Upper lobe of right lung (tissue), 1 donor: ENCODE measurements around the gene RPS3. TPM values are rescaled to one million over a fixed set of nuclear protein-coding genes. Genes with fewer than 3 reads are reported as not detected.

Source experiments
- ATAC-seq: fragments of 200-7000 bp; cut with Tn5 transposase; one replicate; pipeline ENCODE4 v1.9.1; 2020; ENCODE audit warnings: mild to moderate bottlenecking, moderate library complexity
- DNase-seq: peaks from one replicate; pipeline ENCODE4 v3.0.0-alpha.2; 2020
- H3K27ac ChIP-seq: fragments of 200-600 bp; one replicate; pipeline ENCODE4 v1.8.0; 2022
- H3K27me3 ChIP-seq: fragments of 200-600 bp; one replicate; pipeline ENCODE4 v1.8.0; 2022; ENCODE audit warnings: mild to moderate bottlenecking
- H3K36me3 ChIP-seq: fragments of 200-600 bp; one replicate; pipeline ENCODE4 v1.8.0; 2022
- H3K4me1 ChIP-seq: fragments of 200-600 bp; one replicate; pipeline ENCODE4 v1.8.0; 2022
- H3K4me3 ChIP-seq: fragments of 200-600 bp; one replicate; pipeline ENCODE4 v1.8.0; 2022; ENCODE audit warnings: mild to moderate bottlenecking
- H3K9me3 ChIP-seq: fragments of 200-600 bp; one replicate; pipeline ENCODE4 v1.8.0; 2022
- intact Hi-C: fragments of 100-400 bp; cut with DNase I; formaldehyde crosslinking; loops from one replicate; pipeline ENCODE4 v1.11.0; 2022
- total RNA-seq: library from RNA; stranded (reverse); fragmentation: NEBNext Ultra II Directional; extraction: Animal tissue kit (Norgen Biotek cat#: 25700); gene quantifications from one replicate; pipeline ENCODE4 v1.2.1, GENCODE V29; 2021
- TF ChIP-seq, protein P1 (sequence below): fragments of 200-600 bp; IDR thresholded peaks from one replicate; pipeline ENCODE4 v1.8.0; 2022; ENCODE audit warnings: antibody characterized with exemption
- donor health status: DM: no; HTN: yes; CAD: no; lungs with severe emphysema.

RPS3 gene
- total RNA-seq, 1 donor from 2014 or later = 1,778 TPM

DNA sequence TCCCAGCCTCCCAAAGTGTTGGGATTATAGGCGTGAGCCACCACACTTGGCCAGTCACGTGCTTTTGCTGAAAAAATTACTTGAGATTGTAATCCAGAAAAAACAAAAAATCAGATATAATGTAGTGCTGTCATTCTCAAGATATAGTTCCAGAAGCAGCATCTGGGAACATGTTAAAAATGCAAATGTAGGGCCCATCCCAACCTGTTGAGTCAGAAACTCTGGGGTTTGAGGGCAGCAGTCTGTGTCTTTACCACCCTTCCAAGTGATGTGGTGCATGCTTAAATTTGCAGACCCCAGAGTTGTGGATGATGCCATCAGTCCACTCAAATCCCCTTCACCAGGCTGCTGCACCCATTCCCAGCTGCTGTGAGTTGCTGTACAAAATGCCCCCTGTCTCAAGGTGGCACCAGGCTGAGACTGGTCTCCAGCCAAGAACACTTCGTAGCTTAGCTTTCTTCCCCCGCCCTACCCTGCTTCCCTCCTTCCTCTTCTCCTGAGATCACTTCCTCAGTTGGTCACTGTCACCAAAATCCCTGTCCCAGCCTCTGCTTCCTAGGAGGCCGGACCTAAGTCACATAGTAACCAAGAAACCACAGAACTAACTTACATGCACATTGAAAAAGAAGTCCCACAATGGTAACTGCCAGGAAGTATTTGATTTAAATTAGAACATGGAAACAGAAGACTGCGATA lies 29.6 kb upstream of the RPS3 start:
- TF ChIP-seq, protein P1, sequence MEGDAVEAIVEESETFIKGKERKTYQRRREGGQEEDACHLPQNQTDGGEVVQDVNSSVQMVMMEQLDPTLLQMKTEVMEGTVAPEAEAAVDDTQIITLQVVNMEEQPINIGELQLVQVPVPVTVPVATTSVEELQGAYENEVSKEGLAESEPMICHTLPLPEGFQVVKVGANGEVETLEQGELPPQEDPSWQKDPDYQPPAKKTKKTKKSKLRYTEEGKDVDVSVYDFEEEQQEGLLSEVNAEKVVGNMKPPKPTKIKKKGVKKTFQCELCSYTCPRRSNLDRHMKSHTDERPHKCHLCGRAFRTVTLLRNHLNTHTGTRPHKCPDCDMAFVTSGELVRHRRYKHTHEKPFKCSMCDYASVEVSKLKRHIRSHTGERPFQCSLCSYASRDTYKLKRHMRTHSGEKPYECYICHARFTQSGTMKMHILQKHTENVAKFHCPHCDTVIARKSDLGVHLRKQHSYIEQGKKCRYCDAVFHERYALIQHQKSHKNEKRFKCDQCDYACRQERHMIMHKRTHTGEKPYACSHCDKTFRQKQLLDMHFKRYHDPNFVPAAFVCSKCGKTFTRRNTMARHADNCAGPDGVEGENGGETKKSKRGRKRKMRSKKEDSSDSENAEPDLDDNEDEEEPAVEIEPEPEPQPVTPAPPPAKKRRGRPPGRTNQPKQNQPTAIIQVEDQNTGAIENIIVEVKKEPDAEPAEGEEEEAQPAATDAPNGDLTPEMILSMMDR = no peak
- Histone ChIP-seq H3K27ac (no peak overlapping the region), H3K4me1 (peaks cover 29% of the 10 kb centered on the region), H3K36me3 (no peaks in the 10 kb centered on the region), H3K4me3 (no peak overlapping the region), H3K9me3 (no peaks in the 10 kb centered on the region), H3K27me3 (no peaks in the 10 kb centered on the region)
- DNase-seq = no peak
- ATAC-seq = peak; percentile 88
- intact Hi-C loops = no loop called here

DNA sequence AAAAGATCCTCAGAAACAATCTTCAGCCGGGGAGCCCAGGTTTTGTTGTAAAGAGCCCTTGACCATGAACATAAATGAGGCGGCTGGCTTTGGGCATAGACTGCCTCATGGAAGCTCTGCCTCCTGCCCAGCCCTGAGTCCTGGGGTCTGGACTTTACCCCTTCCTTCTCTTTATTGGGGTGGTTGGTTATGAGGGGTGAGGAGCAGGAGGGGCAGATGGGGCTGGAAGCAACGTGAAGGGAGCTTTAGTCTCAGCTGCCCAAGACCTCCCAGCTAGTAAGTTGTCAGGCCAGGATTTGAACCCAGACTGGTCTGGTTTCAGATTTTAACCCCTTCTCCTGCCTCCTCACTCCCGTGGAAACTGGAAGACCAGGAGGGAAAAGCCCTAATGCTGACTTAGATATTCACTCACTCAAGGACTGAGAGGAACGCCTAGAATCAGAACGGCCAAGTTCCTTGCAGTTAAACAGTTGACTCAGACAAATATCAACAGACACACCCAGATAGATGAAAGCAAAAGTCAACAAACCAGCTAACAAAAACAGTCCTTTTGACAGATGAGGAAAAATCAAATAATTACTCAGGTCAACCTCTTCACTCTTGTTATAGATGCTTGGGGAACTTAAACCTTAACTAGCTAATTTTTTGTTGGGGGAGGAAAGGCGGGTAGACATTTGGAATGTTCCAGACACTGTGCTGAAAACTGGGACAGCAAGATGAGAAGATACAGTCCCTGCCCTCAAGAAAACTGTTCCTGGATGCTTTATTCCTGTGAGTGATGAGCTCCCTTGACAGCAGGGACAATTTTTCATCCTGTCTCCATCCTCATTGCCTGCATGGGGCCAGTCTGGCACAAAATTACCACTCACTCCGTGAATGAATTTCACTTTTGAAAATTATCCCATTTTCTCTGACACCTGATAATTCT lies 27.1 kb upstream of the RPS3 start:
- peak overlapping the region; percentile 74 for H3K27ac ChIP-seq
- intact Hi-C loops = no loop called here
- DNase-seq = no peak
- no peaks in the 10 kb centered on the region for H3K9me3 ChIP-seq
- TF ChIP-seq, protein P1 = no peak
- peak; percentile 80 for ATAC-seq
- no peaks in the 10 kb centered on the region for H3K27me3 ChIP-seq
- peaks cover 18% of the 10 kb centered on the region for H3K4me1 ChIP-seq
- no peaks in the 10 kb centered on the region for H3K36me3 ChIP-seq
- H3K4me3 ChIP-seq = no peak overlapping the region

DNA sequence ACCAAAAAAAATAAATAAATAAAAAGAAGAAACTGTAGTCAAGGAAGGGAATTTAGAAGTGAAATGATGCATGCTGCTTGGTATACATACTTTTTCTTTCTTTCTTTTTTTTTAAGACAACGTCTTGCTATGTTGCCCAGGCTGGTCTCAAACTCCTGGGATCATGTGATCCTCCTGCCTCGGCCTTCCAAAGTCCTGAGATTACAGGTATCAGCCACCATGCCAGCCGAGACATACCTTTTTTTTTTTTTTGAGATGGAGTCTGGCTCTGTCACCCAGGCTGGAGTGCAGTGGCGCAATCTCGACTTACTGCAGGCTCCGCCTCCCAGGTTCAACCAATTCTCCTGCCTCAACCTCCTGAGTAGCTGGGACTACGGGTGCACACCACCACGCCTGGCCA lies 26.1 kb upstream of the RPS3 start:
- no peak for DNase-seq
- no peaks in the 10 kb centered on the region for H3K36me3 ChIP-seq
- no peak for ATAC-seq
- no peaks in the 10 kb centered on the region for H3K27me3 ChIP-seq
- H3K4me1 ChIP-seq = peaks cover 18% of the 10 kb centered on the region
- H3K9me3 ChIP-seq = no peaks in the 10 kb centered on the region
- TF ChIP-seq, protein P1 = no peak
- no peak overlapping the region for H3K4me3 ChIP-seq
- intact Hi-C loops = no loop called here
- H3K27ac ChIP-seq = no peak overlapping the region

DNA sequence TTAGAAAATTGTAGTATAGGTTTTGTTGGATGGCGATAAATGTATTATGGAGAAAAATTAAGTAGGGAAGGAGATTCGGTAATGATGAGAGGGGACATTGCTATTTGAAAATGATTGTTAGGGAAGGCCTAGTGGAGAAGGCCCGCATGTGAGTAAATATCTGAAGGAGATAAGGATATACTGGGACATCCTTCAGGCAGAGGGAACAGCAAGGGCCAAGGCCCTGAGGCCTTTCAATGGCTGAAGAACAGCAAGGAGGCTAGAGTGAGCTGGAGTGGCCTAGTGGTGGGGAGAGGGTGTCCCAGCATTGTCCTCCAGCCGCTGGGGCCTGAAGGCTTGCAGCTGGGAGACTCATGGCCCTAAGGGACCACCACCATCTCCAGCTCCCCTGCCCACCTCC lies 24.7 kb upstream of the RPS3 start:
- H3K27ac ChIP-seq = no peak overlapping the region
- no peak overlapping the region for H3K4me3 ChIP-seq
- intact Hi-C loops = no loop called here
- H3K36me3 ChIP-seq = no peaks in the 10 kb centered on the region
- peaks cover 16% of the 10 kb centered on the region for H3K4me1 ChIP-seq
- no peak for ATAC-seq
- no peaks in the 10 kb centered on the region for H3K9me3 ChIP-seq
- no peaks in the 10 kb centered on the region for H3K27me3 ChIP-seq
- DNase-seq = no peak
- TF ChIP-seq, protein P1 = no peak

DNA sequence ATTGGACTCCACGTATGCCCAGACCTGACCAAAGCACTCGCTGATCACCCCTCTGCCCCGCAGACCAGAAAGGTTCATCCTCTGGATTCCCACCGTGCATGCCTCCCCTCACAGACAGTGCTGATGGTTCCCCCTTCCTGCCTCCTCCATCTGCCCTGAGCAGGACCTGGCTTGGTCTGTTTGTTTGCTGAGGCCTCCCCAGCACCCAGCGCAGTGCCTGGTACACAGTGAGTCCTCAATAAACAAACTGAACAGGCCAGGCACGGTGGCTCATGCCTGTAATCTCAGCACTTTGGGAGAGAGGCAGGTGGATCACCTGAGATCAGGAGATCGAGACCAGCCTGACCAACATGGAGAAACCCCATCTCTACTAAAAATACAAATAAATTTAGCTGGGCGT lies 23.7 kb upstream of the RPS3 start:
- H3K27ac ChIP-seq = no peak overlapping the region
- no peaks in the 10 kb centered on the region for H3K36me3 ChIP-seq
- TF ChIP-seq, protein P1 = no peak
- H3K4me1 ChIP-seq = peaks cover 21% of the 10 kb centered on the region
- ATAC-seq = peak; percentile 31
- H3K4me3 ChIP-seq = no peak overlapping the region
- no peak for DNase-seq
- H3K27me3 ChIP-seq = no peaks in the 10 kb centered on the region
- no peaks in the 10 kb centered on the region for H3K9me3 ChIP-seq
- intact Hi-C loops = no loop called here
